H1 (cell line): ENCODE results near the gene ACBD4. TPM values are rescaled to one million over a fixed set of nuclear protein-coding genes. Genes with fewer than 3 reads are reported as not detected.

ENCODE experiments used
- EZH2 ChIP-seq: fragments of 200-600 bp; sonication (generic); IDR thresholded peaks from 2 replicates; pipeline ENCODE4 v1.7.1; 2012; ENCODE audit warnings: low read depth, mild to moderate bottlenecking, moderate library complexity, low read length, inconsistent platforms; ENCODE audit not compliant: severe bottlenecking
- GABPA ChIP-seq: IDR thresholded peaks from 2 replicates; pipeline ENCODE4 v1.6.1; 2011; ENCODE audit warnings: mild to moderate bottlenecking, low read length, moderate library complexity, borderline replicate concordance; ENCODE audit not compliant: insufficient read depth
- GTF2F1 ChIP-seq: IDR thresholded peaks from 2 replicates; pipeline ENCODE4 v1.6.1; 2012; ENCODE audit warnings: low read depth, low read length, improper control_type of control experiment, borderline replicate concordance
- HDAC2 ChIP-seq, 2 experiments: fragments of 300-600 bp in 1 of 2; sonication (generic) in 1 of 2; IDR thresholded peaks; 2 replicates each; pipeline ENCODE4 v1.6.1; 2011 to 2012; ENCODE audit warnings: low read depth in 2 of 2, low read length in 2 of 2, mild to moderate bottlenecking in 2 of 2, moderate library complexity in 2 of 2, borderline replicate concordance in 1 of 2, inconsistent platforms in 1 of 2
- JUND ChIP-seq: IDR thresholded peaks from 2 replicates; pipeline ENCODE4 v1.6.1; 2011; ENCODE audit warnings: mild to moderate bottlenecking, improper control_type of control experiment, low read length
- KDM4A ChIP-seq: IDR thresholded peaks from one replicate; pipeline ENCODE4 v1.7.1; 2012; ENCODE audit warnings: low read depth, mild to moderate bottlenecking, moderate library complexity, low read length, inconsistent platforms; ENCODE audit not compliant: severe bottlenecking
- NRF1 ChIP-seq: IDR thresholded peaks from 2 replicates; pipeline ENCODE4 v1.6.1; 2011; ENCODE audit warnings: mild to moderate bottlenecking, low read depth, low read length, improper control_type of control experiment
- PHF8 ChIP-seq: fragments of 200-600 bp; sonication (generic); conservative IDR thresholded peaks from 2 replicates; pipeline ENCODE4 v1.7.1; 2012; ENCODE audit warnings: low read depth, mild to moderate bottlenecking, inconsistent platforms, low read length, moderate library complexity
- RAD21 ChIP-seq, 2 experiments: IDR thresholded peaks in 1 of 2; conservative IDR thresholded peaks in 1 of 2; 2 replicates each; pipeline ENCODE4 v1.6.1; 2011; ENCODE audit warnings: low read depth in 2 of 2, low read length in 2 of 2, improper control_type of control experiment in 1 of 2, inconsistent platforms in 1 of 2, mild to moderate bottlenecking in 1 of 2, moderate library complexity in 1 of 2
- RXRA ChIP-seq: IDR thresholded peaks from 2 replicates; pipeline ENCODE4 v1.6.1; 2011; ENCODE audit warnings: low read depth, mild to moderate bottlenecking, low read length, moderate library complexity; ENCODE audit not compliant: insufficient read depth
- TBP ChIP-seq: IDR thresholded peaks from 2 replicates; pipeline ENCODE4 v1.6.1; 2011; ENCODE audit warnings: low read depth, low read length, improper control_type of control experiment
- TEAD4 ChIP-seq: IDR thresholded peaks from 2 replicates; pipeline ENCODE4 v1.6.1; 2012; ENCODE audit warnings: low read depth, low read length, inconsistent platforms, mixed read lengths
- ZNF274 ChIP-seq: IDR thresholded peaks from 2 replicates; pipeline ENCODE4 v1.7.0; 2012; ENCODE audit warnings: low read length, borderline replicate concordance; ENCODE audit errors: extremely low read depth
- polyA plus RNA-seq, 7 experiments: library from polyadenylated mRNA; depleted of rRNA in 3 of 7; stranded (reverse) in 5 of 7; unstranded in 2 of 7; fragments of >200 nt in 5 of 7; fragments of 200-250 nt in 2 of 7; gene quantifications; 1 replicate in 5 of 7; 2 replicates in 1 of 7; 4 replicates in 1 of 7; pipeline versions ENCODE4 v1.2.1 to v1.2.3, GENCODE V29; 2011 to 2013; ENCODE audit warnings: missing spikeins in 2 of 7, mixed read lengths in 2 of 7
- total RNA-seq: library from RNA; stranded (reverse); fragmentation: NEBNext Ultra II Directional; extraction: Animal tissue kit (Norgen Biotek cat#: 25700); gene quantifications from 2 replicates; pipeline ENCODE4 v1.2.1, GENCODE V29; 2021
- TF ChIP-seq, protein P1 (sequence below): IDR thresholded peaks from 2 replicates; pipeline ENCODE4 v1.6.1; 2012; ENCODE audit warnings: inconsistent platforms
- TF ChIP-seq, protein P2 (sequence below): IDR thresholded peaks from 2 replicates; pipeline ENCODE4 v1.6.1; 2011; ENCODE audit warnings: low read depth, mild to moderate bottlenecking, low read length; ENCODE audit not compliant: insufficient read depth
- TF ChIP-seq, protein P3 (sequence below): IDR thresholded peaks from 2 replicates; pipeline ENCODE4 v1.6.1; 2011; ENCODE audit warnings: low read length, improper control_type of control experiment
- TF ChIP-seq, protein P4 (sequence below), 3 experiments: IDR thresholded peaks; 1 replicate in 2 of 3; 2 replicates in 1 of 3; pipeline versions ENCODE4 v1.5.1 to v1.6.1; 2011; ENCODE audit warnings: low read length in 3 of 3, mild to moderate bottlenecking in 3 of 3, inconsistent platforms in 2 of 3, low read depth in 1 of 3, moderate library complexity in 1 of 3; ENCODE audit not compliant: insufficient read depth in 1 of 3; ENCODE audit errors: control extremely low read depth in 1 of 3

The ACBD4 gene
- total and polyA plus RNA-seq, 2 of the 8 experiments (the other 6 are each of a cell fraction or from before 2014, with no cell fraction given) = 7.3 to 10.7 TPM

DNA sequence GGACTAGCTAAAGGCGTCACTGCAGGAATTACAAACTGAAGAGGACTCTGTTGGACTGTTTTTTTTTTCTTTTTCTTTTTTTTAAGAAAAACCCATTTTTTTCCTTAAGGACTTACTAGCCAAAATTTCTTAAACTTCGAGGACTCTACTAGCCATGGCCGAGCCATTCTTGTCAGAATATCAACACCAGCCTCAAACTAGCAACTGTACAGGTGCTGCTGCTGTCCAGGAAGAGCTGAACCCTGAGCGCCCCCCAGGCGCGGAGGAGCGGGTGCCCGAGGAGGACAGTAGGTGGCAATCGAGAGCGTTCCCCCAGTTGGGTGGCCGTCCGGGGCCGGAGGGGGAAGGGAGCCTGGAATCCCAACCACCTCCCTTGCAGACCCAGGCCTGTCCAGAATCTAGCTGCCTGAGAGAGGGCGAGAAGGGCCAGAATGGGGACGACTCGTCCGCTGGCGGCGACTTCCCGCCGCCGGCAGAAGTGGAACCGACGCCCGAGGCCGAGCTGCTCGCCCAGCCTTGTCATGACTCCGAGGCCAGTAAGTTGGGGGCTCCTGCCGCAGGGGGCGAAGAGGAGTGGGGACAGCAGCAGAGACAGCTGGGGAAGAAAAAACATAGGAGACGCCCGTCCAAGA is 13.7 kb downstream of the ACBD4 start (continued):
- TF ChIP-seq NRF1 = no peak
- 0 out of 2 replicates have a peak, but pooled peaks have one; percentile 18 for TF ChIP-seq JUND
- TF ChIP-seq, protein P1, sequence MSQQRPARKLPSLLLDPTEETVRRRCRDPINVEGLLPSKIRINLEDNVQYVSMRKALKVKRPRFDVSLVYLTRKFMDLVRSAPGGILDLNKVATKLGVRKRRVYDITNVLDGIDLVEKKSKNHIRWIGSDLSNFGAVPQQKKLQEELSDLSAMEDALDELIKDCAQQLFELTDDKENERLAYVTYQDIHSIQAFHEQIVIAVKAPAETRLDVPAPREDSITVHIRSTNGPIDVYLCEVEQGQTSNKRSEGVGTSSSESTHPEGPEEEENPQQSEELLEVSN = 0 out of 2 replicates have a peak, but pooled peaks have one; percentile 8
- TF ChIP-seq TEAD4 = peak; percentile 72
- TF ChIP-seq EZH2 = no peak
- TF ChIP-seq PHF8 = peak; percentile 15; the same call in 1 of the 2 replicates
- no peak for TF ChIP-seq RXRA
- no peak for TF ChIP-seq HDAC2 (IDR thresholded peaks at IDR 0.05; ENCODE audit: borderline replicate concordance in 1 of 2, low read depth in 2 of 2, low read length in 2 of 2)
- TF ChIP-seq, protein P2, sequence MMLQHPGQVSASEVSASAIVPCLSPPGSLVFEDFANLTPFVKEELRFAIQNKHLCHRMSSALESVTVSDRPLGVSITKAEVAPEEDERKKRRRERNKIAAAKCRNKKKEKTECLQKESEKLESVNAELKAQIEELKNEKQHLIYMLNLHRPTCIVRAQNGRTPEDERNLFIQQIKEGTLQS = 0 out of 2 replicates have a peak, but pooled peaks have one; percentile 18
- TF ChIP-seq RAD21 (IDR thresholded peaks at IDR 0.05 in 1 of 2, conservative IDR thresholded peaks at IDR 0.05 in 1 of 2; ENCODE audit: low read depth in 2 of 2, low read length in 2 of 2) = peak; percentile 61 to 68
- no peak for TF ChIP-seq KDM4A
- TF ChIP-seq ZNF274 = no peak
- TF ChIP-seq, protein P3, sequence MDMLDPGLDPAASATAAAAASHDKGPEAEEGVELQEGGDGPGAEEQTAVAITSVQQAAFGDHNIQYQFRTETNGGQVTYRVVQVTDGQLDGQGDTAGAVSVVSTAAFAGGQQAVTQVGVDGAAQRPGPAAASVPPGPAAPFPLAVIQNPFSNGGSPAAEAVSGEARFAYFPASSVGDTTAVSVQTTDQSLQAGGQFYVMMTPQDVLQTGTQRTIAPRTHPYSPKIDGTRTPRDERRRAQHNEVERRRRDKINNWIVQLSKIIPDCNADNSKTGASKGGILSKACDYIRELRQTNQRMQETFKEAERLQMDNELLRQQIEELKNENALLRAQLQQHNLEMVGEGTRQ = no peak
- TF ChIP-seq TBP = peak; percentile 72
- TF ChIP-seq, protein P4, sequence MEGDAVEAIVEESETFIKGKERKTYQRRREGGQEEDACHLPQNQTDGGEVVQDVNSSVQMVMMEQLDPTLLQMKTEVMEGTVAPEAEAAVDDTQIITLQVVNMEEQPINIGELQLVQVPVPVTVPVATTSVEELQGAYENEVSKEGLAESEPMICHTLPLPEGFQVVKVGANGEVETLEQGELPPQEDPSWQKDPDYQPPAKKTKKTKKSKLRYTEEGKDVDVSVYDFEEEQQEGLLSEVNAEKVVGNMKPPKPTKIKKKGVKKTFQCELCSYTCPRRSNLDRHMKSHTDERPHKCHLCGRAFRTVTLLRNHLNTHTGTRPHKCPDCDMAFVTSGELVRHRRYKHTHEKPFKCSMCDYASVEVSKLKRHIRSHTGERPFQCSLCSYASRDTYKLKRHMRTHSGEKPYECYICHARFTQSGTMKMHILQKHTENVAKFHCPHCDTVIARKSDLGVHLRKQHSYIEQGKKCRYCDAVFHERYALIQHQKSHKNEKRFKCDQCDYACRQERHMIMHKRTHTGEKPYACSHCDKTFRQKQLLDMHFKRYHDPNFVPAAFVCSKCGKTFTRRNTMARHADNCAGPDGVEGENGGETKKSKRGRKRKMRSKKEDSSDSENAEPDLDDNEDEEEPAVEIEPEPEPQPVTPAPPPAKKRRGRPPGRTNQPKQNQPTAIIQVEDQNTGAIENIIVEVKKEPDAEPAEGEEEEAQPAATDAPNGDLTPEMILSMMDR (IDR thresholded peaks at IDR 0.05; ENCODE audit: control extremely low read depth in 1 of 3, insufficient read depth in 1 of 3, low read depth in 1 of 3, low read length in 3 of 3) = peak; percentile 79 to 90 (median 86)
- TF ChIP-seq GABPA = peak; percentile 61; the same call in 1 of the 2 replicates
- TF ChIP-seq GTF2F1 = no peak
